GM21526 (cell line): ENCODE measurements around the gene POTEB2.
"Not testable (repeated sequence)": the region's sequence is repeated elsewhere in the genome, so short reads cannot be mapped to it uniquely, and the experiment has no call there.

Experiments
- ATAC-seq: cut with Tn5 transposase; IDR thresholded peaks from one replicate; pipeline ENCODE4 v1.9.1; 2021; ENCODE audit warnings: moderate library complexity; ENCODE audit not compliant: unreplicated experiment, low FRiP score

Gene POTEB2

GRCh38 chr15:20866214-20866613 lies at the start of gene POTEB2:
Gene POTEB2 (minus strand): TSS chr15:20866314. CDS start chr15:20866281, 33 bp downstream.
- not testable (repeated sequence) for ATAC-seq

- not testable (repeated sequence) for ATAC-seq
Measured at GRCh38 chr15:20879916-20880315, 13.8 kb upstream of the POTEB2 start.

GRCh38 chr15:20878464-20878863 lies 12.3 kb upstream of the POTEB2 start:
- ATAC-seq: not testable (repeated sequence)

- not testable (repeated sequence) for ATAC-seq
Measured at GRCh38 chr15:20877819-20878218, 11.7 kb upstream of the POTEB2 start.
